B cell (primary cell): ENCODE measurements around the gene OCA2. TPM values are rescaled to one million over a fixed set of nuclear protein-coding genes. Genes with fewer than 3 reads are reported as not detected.

Experiments used
- ATAC-seq: fragments of 200-7000 bp; cut with Tn5 transposase; one replicate; pipeline ENCODE4 v1.10.0; 2021; ENCODE audit warnings: low read depth, mild to moderate bottlenecking, moderate number of reproducible peaks, moderate library complexity
- CTCF ChIA-PET: fragments of 350-600 bp; sonication (Branson Sonifier 250); formaldehyde crosslinking; loops from one replicate; lab custom pipeline; 2021; ENCODE audit warnings: antibody characterized with exemption, inconsistent platforms; lab: Charles Lee
- POLR2A ChIA-PET: fragments of 350-600 bp; sonication (Branson Sonifier 250); formaldehyde crosslinking; loops from one replicate; lab custom pipeline; 2021; ENCODE audit warnings: antibody characterized with exemption; lab: Charles Lee
- DNase-seq: peaks from one replicate; pipeline ENCODE4 v3.0.0; 2013
- H2AFZ ChIP-seq: 2 replicates; pipeline ENCODE4 v1.6.1; 2012; ENCODE audit warnings: mild to moderate bottlenecking, low read depth, low read length; ENCODE audit not compliant: insufficient read depth, poor library complexity, severe bottlenecking
- H3K27ac ChIP-seq, 2 donors: 1 replicate in 1 of 2; 2 replicates in 1 of 2; pipeline ENCODE4 v1.5.1; 2012 to 2013; ENCODE audit warnings: low read length in 2 of 2, mild to moderate bottlenecking in 2 of 2, moderate library complexity in 1 of 2
- H3K27me3 ChIP-seq, 4 experiments: fragments of 200-600 bp in 1 of 4; sonication (generic) in 1 of 4; replicated peaks in 1 of 4; 1 replicate in 2 of 4; 2 replicates in 2 of 4; pipeline versions ENCODE4 v1.6.1 to v1.7.0; 2013 to 2016; ENCODE audit warnings: low read length in 3 of 4, mild to moderate bottlenecking in 2 of 4, mixed read lengths in 1 of 4, moderate library complexity in 1 of 4; ENCODE audit not compliant: insufficient read depth in 4 of 4, control insufficient read depth in 3 of 4; ENCODE audit errors: control extremely low read depth in 1 of 4
- H3K36me3 ChIP-seq, 2 experiments: replicated peaks in 1 of 2; 1 replicate in 1 of 2; 2 replicates in 1 of 2; pipeline versions ENCODE4 v1.6.1 to v1.7.1; 2013; ENCODE audit warnings: low read length in 1 of 2; ENCODE audit not compliant: insufficient read depth in 2 of 2, control insufficient read depth in 1 of 2; ENCODE audit errors: control extremely low read depth in 1 of 2, extremely low read depth in 1 of 2
- H3K4me1 ChIP-seq, 2 donors: fragments of 200-600 bp in 1 of 2; sonication (generic) in 1 of 2; 1 replicate in 1 of 2; 2 replicates in 1 of 2; pipeline versions ENCODE4 v1.5.1 to v1.6.1; 2013 to 2017; ENCODE audit warnings: low read length in 2 of 2; ENCODE audit not compliant: control insufficient read depth in 2 of 2, insufficient read depth in 2 of 2
- H3K4me2 ChIP-seq: replicated peaks from 2 replicates; pipeline ENCODE3; 2012; ENCODE audit warnings: mild to moderate bottlenecking, low read depth, low read length; ENCODE audit not compliant: poor library complexity, severe bottlenecking
- H3K4me3 ChIP-seq, 5 experiments: fragments of 200-600 bp in 1 of 5; sonication (generic) in 1 of 5; 1 replicate in 3 of 5; 2 replicates in 2 of 5; pipeline versions ENCODE4 v1.5.1 to v1.7.0; 2011 to 2016; ENCODE audit warnings: low read length in 4 of 5, mild to moderate bottlenecking in 4 of 5, low read depth in 2 of 5, control low read depth in 1 of 5, moderate library complexity in 1 of 5; ENCODE audit not compliant: insufficient read depth in 1 of 5; ENCODE audit errors: control extremely low read depth in 1 of 5, extremely low read depth in 1 of 5
- H3K79me2 ChIP-seq: fragments of 200-600 bp; sonication (generic); one replicate; pipeline ENCODE4 v1.6.0; 2016; ENCODE audit warnings: low read length; ENCODE audit not compliant: control insufficient read depth, insufficient read depth
- H3K9ac ChIP-seq: fragments of 200-600 bp; sonication (generic); 2 replicates; pipeline ENCODE4 v1.6.1; 2017; ENCODE audit warnings: mild to moderate bottlenecking, low read length, moderate library complexity
- H3K9me3 ChIP-seq, 3 donors: one replicate each; pipeline versions ENCODE4 v1.6.1 to v1.7.1; 2013; ENCODE audit warnings: low read length in 2 of 3; ENCODE audit not compliant: control insufficient read depth in 2 of 3, insufficient read depth in 1 of 3; ENCODE audit errors: control extremely low read depth in 1 of 3
- H4K20me1 ChIP-seq: 2 replicates; pipeline ENCODE4 v1.6.0; 2012; ENCODE audit warnings: mild to moderate bottlenecking, low read length; ENCODE audit not compliant: insufficient read depth, control insufficient read depth, poor library complexity, severe bottlenecking
- H3K27ac Mint-ChIP-seq: one replicate; pipeline ENCODE4 v1.8.0; 2021; ENCODE audit warnings: mixed read lengths
- H3K27me3 Mint-ChIP-seq: one replicate; pipeline ENCODE4 v1.8.0; 2021; ENCODE audit warnings: mixed read lengths
- H3K4me1 Mint-ChIP-seq: one replicate; pipeline ENCODE4 v1.8.0; 2021; ENCODE audit warnings: mixed read lengths
- H3K4me3 Mint-ChIP-seq: one replicate; pipeline ENCODE4 v1.8.0; 2021; ENCODE audit warnings: mixed read lengths
- H3K9me3 Mint-ChIP-seq: one replicate; pipeline ENCODE4 v1.8.0; 2022; ENCODE audit warnings: mixed read lengths; ENCODE audit not compliant: insufficient read depth
- CTCF ChIP-seq: fragments of 200-600 bp; IDR thresholded peaks from one replicate; pipeline ENCODE4 v1.8.0; 2022; ENCODE audit warnings: antibody characterized with exemption, mild to moderate bottlenecking
- EZH2 ChIP-seq: IDR thresholded peaks from 2 replicates; pipeline ENCODE4 v1.6.1; 2012; ENCODE audit warnings: borderline replicate concordance, low read depth, mild to moderate bottlenecking, moderate library complexity, low read length; ENCODE audit not compliant: insufficient read depth, poor library complexity, severe bottlenecking
- WGBS: methylation state at CpG from one replicate; pipeline ENCODE4 v1.1.5; 2013; ENCODE audit warnings: missing lambda C conversion rate; ENCODE audit not compliant: insufficient coverage; 5-methylcytosine and 5-hydroxymethylcytosine counted together
- intact Hi-C: fragments of 100-400 bp; cut with micrococcal nuclease; formaldehyde crosslinking; loops from one replicate; pipeline ENCODE4 v1.10.0; 2022
- polyA plus RNA-seq: library from polyadenylated mRNA; depleted of rRNA; stranded (reverse); fragments of >200 nt; gene quantifications from 2 replicates; pipeline ENCODE4 v1.2.3, GENCODE V29; 2012
- total RNA-seq, 2 donors: library from RNA; stranded (reverse); fragments of 120-200 nt in 1 of 2; gene quantifications; 1 replicate in 1 of 2; 2 replicates in 1 of 2; pipeline versions ENCODE4 v1.2.3 to v1.2.4, GENCODE V29; 2013 to 2022

The OCA2 gene
- total and polyA plus RNA-seq, 2 donors (not counting 1 experiment from before 2014, with no cell fraction given) = 0.12 TPM; not detected in 1

- no peak for TF ChIP-seq EZH2
- TF ChIP-seq CTCF = no peak
- no peak for DNase-seq
- Mint-ChIP-seq H3K9me3 (peaks cover 8% of the 10 kb centered on the region), H3K27ac (no peak overlapping the region), H3K4me3 (no peak overlapping the region), H3K4me1 (no peaks in the 10 kb centered on the region), H3K27me3 (no peaks in the 10 kb centered on the region)
- Histone ChIP-seq H2AFZ (no peak overlapping the region), H3K9ac (no peak overlapping the region), H3K27me3 (peaks cover 0 to 5% (median 0%) of the 10 kb centered on the region in 4 experiments), H3K4me3 (no peak overlapping the region), H3K9me3 (peaks cover 0 to 22% (median 13%) of the 10 kb centered on the region in 3 donors), H4K20me1 (no peaks in the 10 kb centered on the region), H3K4me2 (no peak overlapping the region), H3K27ac (no peak overlapping the region), H3K4me1 (no peaks in the 10 kb centered on the region), H3K79me2 (no peaks in the 10 kb centered on the region), H3K36me3 (no peaks in the 10 kb centered on the region)
- WGBS = 71% methylated on average over 1 of the region's 2 CpGs
- intact Hi-C loops = no loop called here
- ATAC-seq = no peak
- ChIA-PET POLR2A (no interaction called here), CTCF (no interaction called here)
Observed at GRCh38 chr15:27936164-27936563, 163.0 kb downstream of the OCA2 start.

- CTCF ChIA-PET = no interaction called here
- Histone ChIP-seq H2AFZ (no peak overlapping the region), H3K9ac (no peak overlapping the region), H3K4me1 (no peaks in the 10 kb centered on the region), H3K9me3 (peaks cover 0 to 22% (median 13%) of the 10 kb centered on the region in 3 donors), H3K79me2 (no peaks in the 10 kb centered on the region), H3K27ac (no peak overlapping the region), H3K27me3 (peaks cover 0 to 5% (median 0%) of the 10 kb centered on the region in 4 experiments), H3K4me2 (no peak overlapping the region), H4K20me1 (no peaks in the 10 kb centered on the region), H3K4me3 (no peak overlapping the region), H3K36me3 (no peaks in the 10 kb centered on the region)
- DNase-seq (no peak), ATAC-seq (no peak)
- H3K27me3 Mint-ChIP-seq = no peaks in the 10 kb centered on the region
- H3K4me3 Mint-ChIP-seq = no peak overlapping the region
- no peak overlapping the region for H3K27ac Mint-ChIP-seq
- intact Hi-C loops = no loop called here
- 85% methylated on average over 2 of the region's 4 CpGs for WGBS
- H3K9me3 Mint-ChIP-seq = peaks cover 8% of the 10 kb centered on the region
- POLR2A ChIA-PET = no interaction called here
- TF ChIP-seq CTCF (no peak), EZH2 (no peak)
- H3K4me1 Mint-ChIP-seq = no peaks in the 10 kb centered on the region
Observed at GRCh38 chr15:27935328-27935727, 163.8 kb downstream of the OCA2 start.
